HG03103 (cell line): ENCODE measurements around the gene LMAN1L.

Experiments
- ATAC-seq: cut with Tn5 transposase; IDR thresholded peaks from one replicate; pipeline ENCODE4 v1.9.1; 2021; ENCODE audit warnings: low read depth; ENCODE audit not compliant: unreplicated experiment

Gene LMAN1L

DNA sequence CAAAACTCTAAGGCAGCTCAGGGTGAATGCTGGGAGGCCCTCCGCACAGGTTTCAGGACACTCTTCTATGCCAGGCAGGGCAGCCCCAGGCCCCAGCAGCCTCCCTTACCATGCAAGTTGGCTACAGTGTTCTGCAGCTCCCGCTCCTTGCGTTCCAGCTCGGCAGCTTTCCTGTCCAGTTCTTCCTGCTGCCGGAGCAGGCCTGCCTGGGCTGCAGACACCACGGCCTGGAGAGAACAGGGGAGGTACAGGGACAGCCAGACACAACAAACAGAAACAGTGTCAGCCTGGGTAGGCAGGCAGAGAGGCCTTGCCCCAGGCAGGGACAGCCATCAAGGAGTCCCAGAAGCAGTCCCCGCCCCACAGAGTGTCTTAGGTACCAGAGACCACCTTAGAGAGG is 39.3 kb downstream of the LMAN1L start:
- no peak for ATAC-seq

DNA sequence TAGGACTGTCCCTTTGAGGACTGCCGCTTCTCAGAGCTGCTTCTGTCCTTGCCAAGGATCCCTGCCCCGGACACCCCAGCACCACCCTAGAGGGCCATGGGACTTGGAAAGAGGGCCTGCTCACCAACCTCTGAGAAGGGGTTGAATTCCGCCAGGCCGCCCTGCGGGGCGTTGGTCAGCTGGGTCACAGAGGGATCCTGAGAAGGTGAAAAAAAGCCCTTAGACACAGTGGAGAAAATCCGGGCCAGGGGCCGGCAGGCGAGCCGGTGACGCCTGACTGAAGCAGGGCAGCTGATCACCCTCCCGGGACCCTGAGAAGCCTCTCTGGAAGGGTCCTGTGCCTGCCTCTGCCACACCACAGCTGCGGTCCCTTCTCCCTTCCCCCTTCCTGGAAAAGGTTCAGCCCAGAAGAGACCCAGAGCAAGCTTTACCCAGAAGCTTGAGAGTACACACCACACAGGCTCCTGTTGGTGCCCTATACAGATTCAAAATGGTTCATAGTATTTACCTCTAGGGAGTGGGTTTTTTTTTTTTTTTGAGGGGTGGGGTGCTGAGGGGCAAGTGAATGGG is 41.9 kb downstream of the LMAN1L start:
- no peak for ATAC-seq

DNA sequence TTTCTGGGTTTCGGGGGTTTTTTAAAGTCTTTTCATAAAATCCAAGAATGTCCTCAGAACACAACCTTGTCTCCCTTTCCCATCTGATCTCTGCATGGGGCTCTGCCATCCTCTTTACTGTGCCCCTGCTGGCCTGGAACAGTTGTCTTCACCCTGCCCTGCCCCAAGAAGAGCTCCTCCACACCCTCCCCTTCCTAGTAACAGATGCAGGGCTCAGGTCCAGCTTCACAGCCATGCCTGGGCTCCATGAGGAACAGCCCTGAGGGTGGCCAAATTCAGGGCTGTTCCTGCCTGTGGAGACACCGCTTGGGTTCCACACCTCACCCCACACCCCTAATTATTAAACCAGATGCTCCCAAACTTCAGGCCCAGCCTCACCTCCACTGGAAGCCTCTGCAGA is 43.2 kb downstream of the LMAN1L start:
- no peak for ATAC-seq

DNA sequence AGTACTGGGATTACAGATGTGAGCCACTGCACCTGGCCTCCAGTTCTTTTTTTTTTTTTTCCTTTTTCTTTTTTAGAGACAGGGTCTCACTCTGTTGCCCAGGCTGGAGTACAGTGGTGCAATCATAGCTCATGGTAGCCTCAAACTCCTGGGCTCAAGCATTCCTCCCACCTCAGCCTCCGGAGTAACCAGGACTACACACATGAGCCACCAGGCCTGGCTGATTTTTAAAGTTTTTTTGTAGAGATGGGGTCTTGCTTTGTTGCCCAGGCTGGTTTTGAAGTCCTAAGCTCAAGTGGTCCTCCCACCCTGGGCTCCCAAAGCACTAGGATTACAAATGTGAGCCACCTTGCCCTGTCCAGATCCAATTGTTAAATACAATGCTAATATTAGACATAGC is 43.9 kb downstream of the LMAN1L start:
- no peak for ATAC-seq

DNA sequence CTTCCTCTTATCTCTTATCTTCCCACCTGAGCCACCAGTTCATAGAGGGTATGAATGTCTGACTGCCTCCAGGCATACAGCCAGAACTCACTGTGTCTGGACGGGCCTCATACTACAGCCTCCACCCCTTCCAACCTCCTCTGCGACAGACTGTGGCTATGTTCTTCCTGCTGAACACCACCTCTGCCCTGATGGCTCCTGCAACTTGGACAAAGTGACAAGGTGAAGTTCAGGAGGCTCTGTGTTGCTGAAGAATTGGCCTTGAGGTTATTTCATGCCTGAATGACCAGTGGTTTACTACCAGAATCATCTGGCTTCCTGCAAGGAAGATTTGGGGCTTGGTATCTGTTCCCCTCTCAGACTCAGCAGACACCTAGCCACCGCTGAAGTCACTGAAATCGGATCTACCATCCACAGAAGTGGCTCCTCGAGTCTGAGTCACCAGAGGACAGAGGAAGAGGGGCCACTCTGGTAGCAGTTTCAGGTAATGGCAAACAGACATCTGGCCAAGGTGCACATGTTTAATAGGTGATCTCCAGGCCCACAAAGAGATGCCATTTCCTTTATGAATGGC is 44.5 kb downstream of the LMAN1L start:
- peak; percentile 58 for ATAC-seq

DNA sequence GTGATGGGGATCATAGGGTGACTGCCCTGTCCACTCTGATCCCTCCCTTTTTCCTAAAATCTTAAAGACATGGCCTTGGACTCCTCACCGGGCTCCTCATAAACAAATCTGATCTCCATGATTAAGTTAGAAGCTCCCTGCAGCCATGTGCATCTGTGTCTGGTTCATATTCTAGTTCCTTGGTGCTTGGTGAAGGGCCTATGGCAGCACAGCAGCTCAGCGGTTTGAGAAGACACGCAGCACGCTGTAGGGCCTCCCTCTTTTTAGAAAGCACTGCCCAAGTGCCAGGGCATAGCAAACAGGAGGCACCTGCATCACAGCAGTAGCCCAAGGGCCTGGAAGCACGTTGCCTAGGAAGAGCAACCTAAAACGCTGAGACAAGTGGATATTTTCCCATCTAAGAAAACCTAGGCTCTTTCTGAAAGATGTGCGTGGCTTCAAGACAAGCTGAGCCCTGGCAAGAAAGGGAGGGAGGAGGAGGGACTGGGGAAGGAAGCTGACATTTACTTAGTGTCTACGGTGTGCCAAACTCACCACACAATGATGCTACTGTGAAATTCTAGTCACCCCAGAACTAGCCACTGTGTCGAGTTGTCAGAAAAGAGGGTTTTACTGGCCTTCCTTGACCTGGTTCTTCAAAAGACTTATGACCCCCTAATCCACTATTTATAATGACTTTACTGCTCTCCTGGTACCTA is 45.2 kb downstream of the LMAN1L start:
- ATAC-seq, result no peak

DNA sequence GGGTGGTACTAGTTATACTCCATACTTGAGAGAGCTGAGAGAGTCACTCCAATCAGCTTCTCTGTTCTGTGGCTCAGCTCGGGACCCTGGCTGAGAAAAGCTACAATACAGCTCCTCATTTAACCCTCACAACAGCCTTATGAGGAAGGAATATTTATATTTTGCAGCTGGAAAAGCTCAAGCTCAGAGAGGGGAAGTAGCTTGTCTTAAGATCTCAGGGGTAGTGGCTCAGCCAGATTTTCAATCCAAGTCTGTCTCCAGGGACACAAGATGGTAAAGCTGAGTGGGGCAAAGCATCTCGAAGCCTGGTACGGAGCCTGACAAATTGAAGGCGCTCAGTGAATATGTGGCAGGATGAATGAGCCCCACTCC is 45.7 kb downstream of the LMAN1L start:
- ATAC-seq, result no peak

DNA sequence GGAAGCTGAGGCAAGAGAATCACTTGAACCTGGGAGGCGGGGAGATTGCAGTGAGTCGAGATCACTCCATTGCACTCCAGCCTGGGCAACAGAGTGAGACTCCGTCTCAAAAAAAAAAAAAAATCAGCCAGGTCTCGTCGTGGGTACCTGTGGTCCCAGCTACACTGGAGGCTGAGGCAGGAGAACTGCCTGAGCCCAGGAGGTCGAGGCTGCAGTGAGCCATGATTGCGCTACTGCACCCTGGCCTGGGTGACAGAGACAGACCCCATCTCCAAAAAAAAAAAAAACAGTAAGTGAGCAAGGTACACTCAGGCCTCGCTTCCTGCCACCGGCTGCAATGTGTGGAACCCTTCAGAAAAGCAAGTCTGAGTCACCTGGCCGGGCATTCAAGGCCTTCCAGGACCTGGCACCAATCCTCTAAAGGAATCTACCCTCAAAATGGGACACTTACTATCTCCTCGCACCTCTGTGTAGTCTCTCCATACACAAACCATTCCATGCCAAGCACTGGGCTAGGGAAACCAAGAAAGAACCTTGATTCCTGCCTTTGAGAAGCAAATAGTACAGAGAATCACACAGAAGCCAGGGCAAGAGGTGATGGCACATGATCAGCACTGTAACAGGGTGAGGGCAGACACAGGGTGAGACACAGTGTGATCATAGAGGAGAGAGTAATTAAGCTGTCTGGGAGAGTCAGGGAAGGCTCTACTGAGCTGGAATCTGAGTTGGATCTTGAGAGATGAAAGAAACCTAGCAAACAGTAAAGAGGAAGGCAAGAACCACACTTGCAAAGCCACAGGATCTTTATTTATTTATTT is 50.8 kb downstream of the LMAN1L start:
- no peak for ATAC-seq

DNA sequence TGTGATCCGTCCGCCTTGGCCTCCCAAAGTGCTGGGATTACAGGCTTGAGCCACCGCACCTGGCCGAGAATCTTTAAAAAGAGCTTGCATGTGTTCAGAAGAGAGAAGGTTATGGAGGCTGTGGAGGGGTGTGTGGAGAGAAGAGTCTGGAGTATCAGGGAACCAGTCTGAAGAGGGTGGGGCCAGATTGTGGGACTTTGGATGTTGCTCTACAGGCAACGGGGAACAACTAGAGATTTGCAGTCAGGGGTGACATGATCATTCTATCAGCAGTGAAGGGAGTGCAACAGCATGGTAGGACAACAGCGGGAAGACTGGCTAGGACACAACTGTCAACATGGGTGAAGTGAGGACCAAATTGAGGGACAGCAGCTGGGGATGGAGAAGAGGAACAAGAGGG is 51.7 kb downstream of the LMAN1L start:
- no peak for ATAC-seq

DNA sequence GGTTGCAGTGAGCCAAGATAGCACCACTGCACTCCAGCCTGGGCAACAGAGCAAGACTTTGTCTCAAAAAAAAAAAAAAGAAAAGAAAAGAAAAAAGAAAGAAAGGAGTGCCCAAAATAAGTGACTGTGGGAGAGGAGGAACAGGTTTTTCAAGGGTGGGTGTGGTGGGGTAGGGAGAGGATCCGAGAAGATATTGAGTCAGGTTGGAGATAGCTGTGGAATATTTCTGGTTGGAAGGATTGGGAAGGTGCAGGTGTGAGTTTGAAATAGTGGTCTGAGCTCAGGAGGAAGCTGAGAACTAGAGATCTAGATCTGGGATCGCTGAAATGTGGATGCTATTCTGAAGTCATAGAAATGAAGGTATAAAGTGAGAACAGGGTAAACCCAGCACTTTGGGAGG is 52.7 kb downstream of the LMAN1L start:
- no peak for ATAC-seq

DNA sequence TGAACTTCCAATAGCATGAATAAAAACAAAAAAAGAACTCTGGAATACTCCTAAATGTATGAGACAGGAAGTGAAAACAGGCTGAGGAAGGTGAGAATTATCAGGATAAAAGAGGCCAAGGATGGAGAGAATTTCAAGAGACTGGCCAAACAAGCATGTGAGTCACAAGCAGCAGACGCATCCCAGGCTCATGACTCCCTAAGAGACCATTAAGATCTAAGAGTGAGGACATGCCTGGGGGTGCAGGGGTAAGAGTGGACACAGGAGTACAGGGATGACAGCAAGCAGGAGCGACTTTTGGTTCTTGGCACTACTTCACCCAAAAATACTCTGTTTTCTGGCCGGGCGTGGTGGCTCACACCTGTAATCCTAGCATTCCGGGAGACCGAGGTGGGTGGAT is 53.5 kb downstream of the LMAN1L start:
- ATAC-seq, result no peak

DNA sequence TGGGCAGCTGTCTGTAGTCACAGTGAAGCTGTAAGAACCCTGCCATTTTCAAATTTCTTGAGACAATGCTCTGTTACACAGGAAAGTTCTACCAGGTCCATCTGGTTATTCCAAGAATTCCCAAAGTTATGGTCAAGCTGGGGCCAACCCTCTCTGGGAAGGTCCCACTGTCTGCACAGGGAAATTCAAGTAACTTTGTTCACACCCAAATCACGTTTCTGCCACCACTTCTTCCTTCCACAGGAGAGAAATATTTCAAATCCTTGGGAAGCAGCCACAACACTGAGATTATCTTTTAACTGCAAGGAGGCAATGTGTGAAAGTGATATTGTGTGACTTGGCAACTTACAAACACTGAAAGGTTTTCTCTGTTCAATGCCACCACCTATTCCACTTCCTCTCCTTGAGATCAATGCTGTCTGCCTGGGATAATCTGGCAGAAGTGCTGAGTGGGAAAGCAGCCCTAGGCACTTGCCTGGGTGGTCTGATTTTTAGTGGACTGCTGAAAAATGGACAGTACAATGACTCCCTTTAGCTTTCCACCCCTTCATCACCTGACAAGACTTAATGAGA is 54.9 kb downstream of the LMAN1L start:
- ATAC-seq, result no peak

DNA sequence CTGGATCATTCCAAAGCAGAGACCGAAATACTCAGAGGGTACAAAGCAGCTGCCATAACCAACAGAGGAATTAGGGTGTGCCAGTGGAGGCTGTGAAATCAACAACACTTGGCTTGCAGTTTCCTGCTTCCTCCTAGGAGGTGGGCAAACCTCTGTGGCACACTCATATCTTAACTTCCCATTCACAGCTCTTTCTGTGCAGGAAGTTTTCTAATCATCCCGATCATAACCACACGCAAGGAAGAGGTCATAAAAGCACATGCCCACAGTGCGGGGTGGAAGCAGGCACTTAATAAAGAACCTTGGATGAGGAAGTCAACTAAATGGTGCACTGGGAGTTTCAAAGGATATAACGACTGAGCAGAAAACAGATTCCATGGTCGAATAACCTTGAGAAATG is 55.4 kb downstream of the LMAN1L start:
- ATAC-seq, result no peak

DNA sequence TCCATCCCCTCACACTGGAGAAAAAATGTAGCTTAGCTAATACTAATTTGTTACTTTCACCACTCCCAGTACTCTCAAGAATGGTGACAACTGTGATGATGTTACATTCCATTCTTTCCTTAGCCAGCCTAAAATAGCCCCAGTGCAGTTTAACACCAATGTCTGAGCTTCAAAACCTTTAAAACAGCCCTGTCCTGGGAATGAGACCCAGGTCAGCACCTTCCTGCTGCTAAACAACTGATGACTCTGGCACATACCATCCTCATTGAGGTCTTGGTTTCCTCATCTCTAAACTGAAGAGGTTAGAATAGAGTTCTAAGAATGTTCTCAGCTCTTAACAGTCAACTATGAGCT is 56.7 kb downstream of the LMAN1L start:
- ATAC-seq, result no peak

DNA sequence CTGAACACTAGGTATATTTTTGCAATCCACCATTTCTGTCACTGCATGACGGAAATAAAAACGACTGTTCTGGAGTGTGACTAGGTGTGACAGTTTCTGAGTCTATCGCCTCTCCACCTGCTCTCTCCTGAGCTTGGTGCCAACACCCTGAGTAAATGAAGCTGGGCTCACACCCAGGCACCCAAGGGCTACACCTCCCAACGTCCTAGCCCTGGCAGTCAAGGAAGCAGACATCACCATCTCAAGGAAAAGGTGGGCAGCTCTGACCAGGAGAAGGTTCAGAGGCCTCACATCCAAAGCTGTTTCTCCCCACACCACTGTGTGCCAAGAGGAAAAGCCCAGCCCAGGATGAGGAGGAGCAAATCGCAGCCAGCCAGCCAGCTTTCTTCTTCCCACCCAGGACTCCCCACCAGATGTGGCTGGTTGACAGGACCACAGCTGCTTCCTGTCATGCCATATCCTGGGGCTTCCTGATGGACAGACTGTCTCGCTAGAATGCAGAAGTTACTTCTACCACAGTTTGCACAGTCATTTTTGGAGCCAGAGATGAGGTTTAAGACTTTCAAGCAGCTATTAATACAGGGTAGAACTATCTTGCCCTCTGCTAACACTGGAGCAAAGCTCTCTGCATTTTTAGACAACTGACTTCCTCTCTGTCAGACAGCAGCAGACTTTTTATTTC is 57.2 kb downstream of the LMAN1L start:
- ATAC-seq, result peak; percentile 41

DNA sequence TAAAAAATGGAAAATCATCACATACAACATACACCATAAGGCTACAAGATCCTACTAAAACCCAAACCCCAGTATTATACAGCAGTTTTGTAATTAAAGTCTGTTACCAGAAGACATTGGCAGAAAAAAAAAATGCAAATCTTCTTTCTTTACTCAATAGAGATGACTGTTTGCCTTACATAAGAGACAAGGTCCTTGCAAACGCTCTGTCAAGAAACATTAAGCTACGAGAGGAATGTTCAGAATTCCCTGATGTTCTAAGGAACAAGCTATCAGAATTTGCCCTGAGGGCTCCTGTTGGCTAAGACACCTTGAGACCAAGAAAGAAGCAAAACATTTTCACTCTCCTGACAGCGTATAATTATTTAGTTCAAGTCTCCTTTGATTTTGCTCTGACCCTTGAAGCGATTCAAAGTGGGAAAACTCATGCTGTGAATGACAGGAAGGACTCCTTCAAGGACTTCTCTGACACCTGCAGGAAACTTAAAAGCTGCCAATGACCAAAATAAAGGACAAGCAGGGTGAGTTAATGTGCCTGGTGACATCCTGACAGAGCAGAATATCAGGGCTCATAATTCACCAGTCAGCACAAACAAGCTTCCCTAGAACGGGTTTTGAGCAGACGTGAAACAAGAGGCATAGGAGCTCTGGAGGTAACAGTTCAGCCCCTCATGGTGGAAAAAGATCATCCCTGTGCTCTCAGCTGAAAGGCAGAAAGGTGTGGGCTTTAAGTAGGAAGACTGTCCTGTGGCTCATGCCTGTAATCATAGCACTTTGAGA is 58.0 kb downstream of the LMAN1L start:
- ATAC-seq, result no peak

DNA sequence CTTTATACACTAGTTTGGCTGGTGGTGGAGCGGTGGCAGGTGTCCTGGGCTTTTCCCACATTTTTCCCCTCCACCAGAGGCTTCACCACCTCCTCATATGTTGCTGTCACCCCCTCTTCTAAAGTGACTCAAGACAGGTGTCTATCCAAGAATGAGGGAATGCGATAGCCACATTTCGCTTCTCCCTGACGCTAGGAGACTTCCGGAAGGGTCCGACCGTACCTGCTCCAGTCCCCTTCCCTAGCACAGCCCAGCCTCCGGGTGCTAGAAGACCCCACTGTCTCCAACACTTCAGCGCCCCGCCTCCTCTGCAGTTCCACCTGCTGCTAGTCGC is 60.0 kb downstream of the LMAN1L start:
- ATAC-seq, result no peak

DNA sequence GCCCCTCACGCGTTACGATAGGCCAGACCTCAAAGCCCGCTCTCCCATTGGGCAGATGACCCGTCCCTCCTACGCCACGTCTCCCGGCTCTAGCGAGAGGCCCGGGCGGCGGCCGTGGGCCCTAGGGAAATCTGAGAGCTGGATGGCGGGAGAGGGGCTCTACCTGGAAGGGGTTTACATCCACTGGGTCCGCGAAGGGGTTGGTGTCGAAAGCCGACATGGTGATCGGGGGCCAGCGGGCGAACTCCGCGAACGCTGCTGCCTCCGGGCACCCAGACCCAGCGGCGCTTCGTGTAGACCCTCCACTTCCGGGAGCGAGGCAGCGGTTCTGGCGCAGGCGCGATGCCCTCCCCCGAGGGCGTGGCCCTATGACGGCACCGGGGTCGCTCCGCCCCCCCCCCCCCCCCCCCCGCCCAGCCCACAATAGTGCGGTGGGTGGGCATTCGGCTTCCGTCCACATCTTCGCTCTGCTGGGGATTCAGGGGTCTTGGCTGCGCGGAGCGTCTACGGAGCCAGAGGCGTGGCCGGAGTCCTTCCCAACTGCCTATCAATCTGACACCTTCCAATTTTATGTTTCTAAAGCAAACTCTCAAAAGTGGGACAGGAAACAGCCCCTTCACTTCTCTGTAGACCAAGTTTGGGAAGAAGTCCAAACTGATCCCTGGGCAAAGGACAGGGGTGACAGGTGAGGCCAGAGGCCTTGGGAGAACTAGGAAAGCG is 60.6 kb downstream of the LMAN1L start, which contains the start of gene SCAMP2:
Gene SCAMP2, minus strand, starts transcription at position 330 of the 720 bp plus-strand sequence. Its CDS starts 110 bp downstream, at position 220.
- peak; percentile 63 for ATAC-seq

DNA sequence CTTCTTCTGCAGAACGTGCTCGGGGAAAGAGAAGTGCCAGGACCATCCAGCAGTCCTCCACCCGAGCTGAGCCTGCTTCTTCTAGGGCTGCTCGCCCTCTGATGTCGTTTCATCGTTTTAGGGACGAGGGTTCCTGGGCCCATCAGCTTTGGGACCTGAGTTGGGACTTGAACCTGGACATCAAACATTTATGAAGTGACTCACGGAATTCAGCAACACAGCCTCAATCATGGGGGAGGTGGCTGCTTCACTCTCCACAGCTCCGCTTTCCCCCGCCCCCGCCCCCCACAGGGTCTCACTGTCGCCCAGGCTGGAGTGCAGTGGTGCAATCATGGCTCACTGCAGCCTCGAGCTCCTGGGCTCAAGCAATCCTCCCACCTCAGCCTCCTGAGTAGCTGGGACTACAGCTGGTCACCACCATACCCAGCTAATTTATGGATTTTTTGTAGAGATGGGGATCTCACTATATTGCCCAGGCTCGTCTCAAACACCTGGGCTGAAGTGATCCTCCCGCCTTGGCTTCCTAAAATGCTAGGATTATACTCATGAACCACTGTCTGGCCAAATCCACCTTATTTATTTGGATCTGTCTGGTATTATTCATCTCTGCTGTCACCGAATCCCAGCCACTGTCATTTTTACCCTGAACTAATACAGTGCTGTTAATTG is 61.3 kb downstream of the LMAN1L start:
- no peak for ATAC-seq
